Urinary bladder (tissue), 4 donors: ENCODE results near the gene EPPIN. TPM values are rescaled to one million over a fixed set of nuclear protein-coding genes. Genes with fewer than 3 reads are reported as not detected.
"Not testable (repeated sequence)": the region's sequence is repeated elsewhere in the genome, so short reads cannot be mapped to it uniquely, and the experiment has no call there.

ENCODE experiments used
- DNase-seq: peaks from one replicate; pipeline ENCODE4 v3.0.0-alpha.2; 2015; ENCODE audit errors: extremely low spot score
- H3K27ac ChIP-seq: one replicate; pipeline ENCODE4 v1.5.1; 2013; ENCODE audit warnings: low read depth, mild to moderate bottlenecking, moderate library complexity
- H3K36me3 ChIP-seq: one replicate; pipeline ENCODE4 v1.6.1; 2013; ENCODE audit warnings: mild to moderate bottlenecking, moderate library complexity; ENCODE audit not compliant: insufficient read depth
- H3K4me1 ChIP-seq: one replicate; pipeline ENCODE4 v1.6.1; 2013; ENCODE audit warnings: mild to moderate bottlenecking, moderate library complexity; ENCODE audit not compliant: insufficient read depth
- H3K4me3 ChIP-seq: one replicate; pipeline ENCODE4 v1.5.1; 2013; ENCODE audit warnings: low read depth, low read length
- WGBS: extraction: QIAGEN DNeasy Blood & Tissue Kit; methylation state at CpG from one replicate; pipeline ENCODE4 v1.1.7; 2013; 5-methylcytosine and 5-hydroxymethylcytosine counted together
- polyA plus RNA-seq: library from polyadenylated mRNA; stranded (reverse); fragments of 200-250 nt; gene quantifications from one replicate; pipeline ENCODE4 v1.2.3, GENCODE V29; 2013
- total RNA-seq: library from RNA; depleted of rRNA; stranded (reverse); fragments of >200 nt; gene quantifications from one replicate; pipeline ENCODE4 v1.2.3, GENCODE V29; 2014
- donor health status: healthy with polysubstance abuse.
- donor health status: healthy.

The EPPIN gene
- total RNA-seq (not detected), polyA plus RNA-seq (not detected)

- H3K36me3 ChIP-seq, result no peaks in the 10 kb centered on the region
- no peaks in the 10 kb centered on the region for H3K4me1 ChIP-seq
- no peak within 1 kb of the TSS for H3K4me3 ChIP-seq
- DNase-seq, result no peak
- no peak within 1 kb of the TSS for H3K27ac ChIP-seq
- 83% methylated on average over 6 of the region's 6 CpGs for whole genome bisulfite sequencing
Observed at GRCh38 chr20:45547206-45547770, at the start of gene EPPIN. Gene EPPIN, minus strand, starts transcription at chr20:45547401. Its CDS starts 44 bp downstream, at chr20:45547357.

- H3K36me3 ChIP-seq, result no peaks in the 10 kb centered on the region
- no peak for DNase-seq
- no peak overlapping the region for H3K4me3 ChIP-seq
- WGBS, result 69% methylated on average over 1 of the region's 1 CpG
- no peak overlapping the region for H3K27ac ChIP-seq
- no peaks in the 10 kb centered on the region for H3K4me1 ChIP-seq
Observed at GRCh38 chr20:45595235-45595634, 48.0 kb upstream of the EPPIN start.

DNA sequence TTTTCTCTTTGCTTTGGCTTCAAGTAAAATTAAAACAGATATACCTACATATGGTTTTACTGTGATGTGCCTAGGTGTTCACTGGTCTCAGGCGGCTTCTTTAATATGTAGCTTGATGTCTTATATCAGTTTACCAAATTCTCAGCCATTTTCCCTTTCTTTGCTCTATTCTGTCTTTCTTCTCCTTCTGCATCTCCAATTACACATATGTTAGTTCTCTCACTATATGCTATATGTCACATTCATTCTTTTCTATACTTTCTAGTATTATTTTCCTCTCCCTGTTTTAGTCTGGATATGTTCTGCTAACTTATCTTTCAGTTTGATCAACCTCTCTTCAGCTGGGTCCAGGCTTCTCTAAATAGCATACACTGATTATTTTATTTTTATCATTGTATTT is 46.3 kb upstream of the EPPIN start:
- 88% methylated on average over 1 of the region's 1 CpG for WGBS
- no peak for DNase-seq
- no peak overlapping the region for H3K4me3 ChIP-seq
- H3K36me3 ChIP-seq, result no peaks in the 10 kb centered on the region
- no peaks in the 10 kb centered on the region for H3K4me1 ChIP-seq
- no peak overlapping the region for H3K27ac ChIP-seq

GRCh38 chr20:45592574-45593189 is 45.5 kb upstream of the EPPIN start:
- H3K4me3 ChIP-seq, result no peak overlapping the region
- no peaks in the 10 kb centered on the region for H3K4me1 ChIP-seq
- no peak overlapping the region for H3K27ac ChIP-seq
- DNase-seq, result no peak
- H3K36me3 ChIP-seq, result no peaks in the 10 kb centered on the region
- WGBS, result 62% methylated on average over 5 of the region's 5 CpGs

- no peaks in the 10 kb centered on the region for H3K4me1 ChIP-seq
- WGBS, result 32% methylated on average over 1 of the region's 1 CpG
- no peak overlapping the region for H3K4me3 ChIP-seq
- H3K27ac ChIP-seq, result no peak overlapping the region
- no peak for DNase-seq
- no peaks in the 10 kb centered on the region for H3K36me3 ChIP-seq
Observed at GRCh38 chr20:45589725-45590124, 42.5 kb upstream of the EPPIN start.

- H3K36me3 ChIP-seq, result no peaks in the 10 kb centered on the region
- 71% methylated on average over 2 of the region's 2 CpGs for WGBS
- H3K27ac ChIP-seq, result no peak overlapping the region
- DNase-seq, result no peak
- no peaks in the 10 kb centered on the region for H3K4me1 ChIP-seq
- no peak overlapping the region for H3K4me3 ChIP-seq
Observed at GRCh38 chr20:45588800-45589199, 41.6 kb upstream of the EPPIN start.

DNA sequence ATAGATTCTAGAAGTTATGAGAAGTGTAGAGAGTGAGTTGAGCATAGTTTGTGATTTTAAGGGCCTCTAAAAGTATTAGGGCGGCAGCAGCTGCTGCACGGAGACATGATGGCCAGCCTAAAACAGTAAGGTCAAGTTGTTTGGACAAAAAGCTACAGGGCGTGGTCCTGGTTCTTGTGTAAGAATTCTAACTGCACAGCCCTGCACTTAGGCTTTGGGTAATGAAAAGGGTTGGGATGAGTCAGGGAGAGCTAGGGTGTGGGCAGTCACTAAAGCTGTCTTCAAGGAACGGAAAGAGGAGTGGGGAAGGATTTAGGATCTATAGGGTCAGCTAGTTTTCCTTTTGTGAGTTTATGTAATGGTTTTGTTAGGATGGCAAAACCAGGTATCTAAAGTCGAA is 38.8 kb upstream of the EPPIN start:
- not testable (repeated sequence) for H3K4me3 ChIP-seq, H3K4me1 ChIP-seq, H3K36me3 ChIP-seq, DNase-seq, H3K27ac ChIP-seq
- WGBS, result 76% methylated on average over 5 of the region's 5 CpGs

DNA sequence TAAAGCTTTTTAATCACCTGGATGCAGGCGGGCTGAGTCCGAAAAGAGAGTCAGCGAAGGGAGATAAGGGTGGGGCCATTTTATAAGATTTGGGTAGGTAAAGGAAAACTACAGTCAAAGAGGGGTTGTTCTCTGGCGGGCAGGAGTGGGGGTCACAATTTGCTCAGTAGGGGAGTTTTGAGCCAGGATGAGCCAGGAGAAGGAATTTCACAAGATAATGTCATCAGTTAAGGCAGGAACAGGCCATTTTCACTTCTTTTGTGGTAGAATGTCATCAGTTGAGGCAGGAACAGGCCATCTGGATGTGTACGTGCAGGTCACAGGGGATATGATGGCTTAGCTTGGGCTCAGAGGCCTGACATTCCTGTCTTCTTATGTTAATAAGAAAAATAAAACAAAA is 37.1 kb upstream of the EPPIN start:
- H3K36me3 ChIP-seq, H3K4me1 ChIP-seq, H3K27ac ChIP-seq, H3K4me3 ChIP-seq, DNase-seq: not testable (repeated sequence)
- 78% methylated on average over 5 of the region's 5 CpGs for WGBS

DNA sequence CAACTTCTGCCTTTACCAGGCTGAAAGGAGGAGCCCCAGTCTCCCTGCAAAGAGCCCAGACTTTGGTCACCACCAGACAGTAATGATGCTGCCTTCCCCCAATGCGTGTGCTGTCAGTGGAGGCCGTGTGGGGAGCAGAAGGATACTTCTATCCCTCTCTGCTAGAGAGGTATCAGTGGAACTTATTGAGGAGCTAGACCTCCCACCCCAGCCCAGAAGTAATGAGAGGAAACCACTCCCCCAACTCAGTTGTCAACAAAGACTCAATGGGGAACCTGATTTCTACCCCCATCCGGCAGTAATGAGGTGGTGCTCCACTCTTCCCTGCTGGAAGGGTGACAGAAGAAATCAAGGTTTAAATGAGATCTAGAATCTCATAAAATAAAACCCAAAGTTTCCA is 36.3 kb upstream of the EPPIN start:
- Histone ChIP-seq H3K36me3 (no peaks in the 10 kb centered on the region), H3K27ac (no peak overlapping the region), H3K4me1 (no peaks in the 10 kb centered on the region), H3K4me3 (no peak overlapping the region)
- WGBS, result 59% methylated on average over 3 of the region's 3 CpGs
- DNase-seq, result no peak

DNA sequence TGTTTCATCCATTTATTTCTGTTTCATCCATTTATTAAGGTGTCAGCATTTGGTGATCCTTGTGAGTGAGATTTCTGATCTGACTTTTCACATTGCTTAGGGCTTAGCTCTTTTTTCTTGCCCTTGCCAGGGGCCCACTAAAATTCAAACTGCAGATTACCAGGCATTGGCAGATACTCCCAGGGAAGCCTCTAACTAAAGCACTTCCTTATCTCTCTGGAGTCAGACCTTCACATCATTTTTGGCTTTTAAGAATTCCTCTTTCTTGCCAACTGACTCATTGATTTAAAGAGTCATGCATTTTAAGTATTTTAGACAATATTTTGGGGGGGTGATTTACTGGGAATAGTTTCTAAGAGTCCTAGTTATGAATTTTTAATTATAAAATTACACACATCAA is 34.5 kb upstream of the EPPIN start:
- Histone ChIP-seq H3K4me1 (no peaks in the 10 kb centered on the region), H3K36me3 (no peaks in the 10 kb centered on the region), H3K27ac (no peak overlapping the region), H3K4me3 (no peak overlapping the region)
- no peak for DNase-seq

- DNase-seq, result no peak
- no peak within 1 kb of the TSS for H3K27ac ChIP-seq
- no peaks in the 10 kb centered on the region for H3K4me1 ChIP-seq
- H3K36me3 ChIP-seq, result no peaks in the 10 kb centered on the region
- H3K4me3 ChIP-seq, result no peak within 1 kb of the TSS
- WGBS, result 69% methylated on average over 4 of the region's 4 CpGs
Observed at GRCh38 chr20:45579184-45579583, 32.0 kb upstream of the EPPIN start, which contains the start of gene WFDC8. Gene WFDC8, minus strand, starts transcription at chr20:45579284. Its CDS starts 37 bp downstream, at chr20:45579247.

- Histone ChIP-seq H3K36me3 (no peaks in the 10 kb centered on the region), H3K4me3 (no peak overlapping the region), H3K4me1 (no peaks in the 10 kb centered on the region), H3K27ac (no peak overlapping the region)
- 86% methylated on average over 1 of the region's 1 CpG for WGBS
- DNase-seq, result no peak
Observed at GRCh38 chr20:45578231-45578630, 31.0 kb upstream of the EPPIN start.

GRCh38 chr20:45576995-45577394 is 29.8 kb upstream of the EPPIN start:
- Histone ChIP-seq H3K36me3 (no peaks in the 10 kb centered on the region), H3K4me1 (no peaks in the 10 kb centered on the region), H3K27ac (no peak overlapping the region), H3K4me3 (no peak overlapping the region)
- DNase-seq, result peak; percentile 29
- 13% methylated on average over 2 of the region's 2 CpGs for WGBS

DNA sequence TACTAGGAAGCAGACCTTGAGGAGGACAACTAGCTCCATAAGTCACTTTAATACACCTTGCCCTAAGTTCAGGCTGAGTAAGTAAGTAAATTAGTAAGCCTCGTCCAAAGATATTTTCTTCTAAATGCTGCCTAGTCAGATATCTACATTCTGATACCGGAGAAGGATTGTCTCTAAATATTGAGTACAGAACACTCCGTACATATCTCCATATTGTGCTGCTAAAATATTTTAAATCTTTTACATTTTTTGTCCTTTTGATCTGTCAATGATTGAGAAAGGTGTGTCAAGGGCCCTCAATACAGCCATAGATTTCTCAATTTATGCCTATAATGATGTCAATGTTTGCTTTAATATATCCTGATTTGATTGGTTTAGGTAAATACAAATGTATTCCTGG is 28.7 kb upstream of the EPPIN start:
- no peaks in the 10 kb centered on the region for H3K36me3 ChIP-seq
- no peak overlapping the region for H3K4me3 ChIP-seq
- WGBS, result 85% methylated on average over 3 of the region's 3 CpGs
- no peak overlapping the region for H3K27ac ChIP-seq
- no peaks in the 10 kb centered on the region for H3K4me1 ChIP-seq
- no peak for DNase-seq
